VCaP (cell line): Measurements from ENCODE around the gene DENND5A.
"Not testable (repeated sequence)": the region's sequence is repeated elsewhere in the genome, so short reads cannot be mapped to it uniquely, and the experiment has no call there.

Experiments
- H3K27ac ChIP-seq: fragments of 450-650 bp; 2 replicates; pipeline ENCODE4 v1.5.1; 2017
- TF ChIP-seq, protein P1 (sequence below): fragments of 450-650 bp; conservative IDR thresholded peaks from 2 replicates; pipeline ENCODE4 v1.5.1; 2017; ENCODE audit warnings: mild to moderate bottlenecking, moderate library complexity

Gene DENND5A

GRCh38 chr11:9118277-9118676 lies 146.9 kb downstream of the DENND5A start:
- H3K27ac ChIP-seq: no peak overlapping the region
- TF ChIP-seq, protein P1, sequence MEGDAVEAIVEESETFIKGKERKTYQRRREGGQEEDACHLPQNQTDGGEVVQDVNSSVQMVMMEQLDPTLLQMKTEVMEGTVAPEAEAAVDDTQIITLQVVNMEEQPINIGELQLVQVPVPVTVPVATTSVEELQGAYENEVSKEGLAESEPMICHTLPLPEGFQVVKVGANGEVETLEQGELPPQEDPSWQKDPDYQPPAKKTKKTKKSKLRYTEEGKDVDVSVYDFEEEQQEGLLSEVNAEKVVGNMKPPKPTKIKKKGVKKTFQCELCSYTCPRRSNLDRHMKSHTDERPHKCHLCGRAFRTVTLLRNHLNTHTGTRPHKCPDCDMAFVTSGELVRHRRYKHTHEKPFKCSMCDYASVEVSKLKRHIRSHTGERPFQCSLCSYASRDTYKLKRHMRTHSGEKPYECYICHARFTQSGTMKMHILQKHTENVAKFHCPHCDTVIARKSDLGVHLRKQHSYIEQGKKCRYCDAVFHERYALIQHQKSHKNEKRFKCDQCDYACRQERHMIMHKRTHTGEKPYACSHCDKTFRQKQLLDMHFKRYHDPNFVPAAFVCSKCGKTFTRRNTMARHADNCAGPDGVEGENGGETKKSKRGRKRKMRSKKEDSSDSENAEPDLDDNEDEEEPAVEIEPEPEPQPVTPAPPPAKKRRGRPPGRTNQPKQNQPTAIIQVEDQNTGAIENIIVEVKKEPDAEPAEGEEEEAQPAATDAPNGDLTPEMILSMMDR: no peak

- TF ChIP-seq, protein P1: no peak
- H3K27ac ChIP-seq: no peak overlapping the region
These were observed 153.1 kb downstream of the DENND5A start for GRCh38 chr11:9112075-9112474.

DNA sequence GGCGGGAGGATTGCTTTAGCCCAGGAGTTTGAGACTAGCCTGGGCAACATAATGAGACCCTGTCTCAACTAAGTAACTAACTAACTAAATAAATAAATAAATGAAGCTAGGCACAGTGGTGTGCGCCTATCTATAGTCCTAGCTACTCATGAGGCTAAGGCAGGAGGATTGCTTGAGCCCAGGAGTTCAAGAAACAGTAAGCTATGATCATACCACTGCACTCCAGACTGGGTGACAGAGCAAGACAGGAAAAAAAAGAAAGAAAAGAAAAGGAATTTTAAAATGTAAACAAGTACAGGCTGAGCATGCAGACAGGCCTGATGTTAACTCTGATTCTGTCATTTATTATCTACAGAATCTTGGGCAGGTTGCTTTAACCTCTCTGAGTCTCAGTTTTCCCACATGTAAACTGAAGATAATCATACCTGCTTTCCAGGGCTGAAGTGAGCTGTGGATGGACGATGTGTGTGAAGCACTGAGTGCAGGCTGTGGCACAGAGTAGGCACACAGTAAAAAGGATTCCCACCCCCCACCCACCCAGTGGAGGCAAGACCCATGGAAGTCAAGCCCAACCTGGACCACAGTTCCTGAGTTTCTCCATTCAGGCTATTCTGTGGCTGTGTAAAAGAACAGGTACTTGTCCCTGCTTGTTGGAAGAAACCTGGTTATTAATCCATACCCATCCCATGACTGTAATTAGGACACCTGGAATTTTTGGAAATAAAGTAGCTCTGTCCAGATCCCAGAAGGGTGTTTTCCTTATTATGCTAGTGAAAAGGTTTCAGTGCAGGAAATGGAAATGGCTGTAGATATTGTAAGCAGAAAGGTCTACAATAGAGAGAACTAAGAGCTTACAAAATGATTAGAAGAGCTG lies 155.1 kb downstream of the DENND5A start:
- TF ChIP-seq, protein P1: no peak
- H3K27ac ChIP-seq: no peak overlapping the region

DNA sequence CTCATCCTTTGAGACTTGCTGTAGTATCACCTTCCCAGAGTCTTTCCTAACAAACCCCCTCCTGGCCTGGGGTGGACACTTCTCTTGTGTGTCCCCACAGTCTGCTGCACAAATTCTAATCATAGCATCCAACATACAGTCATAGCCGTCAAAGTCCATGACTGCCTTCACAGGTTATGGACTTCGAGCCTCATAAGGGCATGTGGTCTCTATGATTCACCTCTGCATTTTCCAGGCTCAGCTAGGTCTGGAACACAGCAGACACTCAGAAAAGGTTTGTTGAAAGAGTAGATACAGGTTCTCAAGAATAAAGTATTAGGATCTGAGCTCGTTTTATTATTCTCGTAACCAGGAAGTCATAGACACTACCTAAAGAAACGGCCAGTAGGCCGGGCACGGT lies 160.6 kb downstream of the DENND5A start:
- H3K27ac ChIP-seq: peak overlapping the region; percentile 74; the same call in 1 of the 2 replicates
- TF ChIP-seq, protein P1: no peak

DNA sequence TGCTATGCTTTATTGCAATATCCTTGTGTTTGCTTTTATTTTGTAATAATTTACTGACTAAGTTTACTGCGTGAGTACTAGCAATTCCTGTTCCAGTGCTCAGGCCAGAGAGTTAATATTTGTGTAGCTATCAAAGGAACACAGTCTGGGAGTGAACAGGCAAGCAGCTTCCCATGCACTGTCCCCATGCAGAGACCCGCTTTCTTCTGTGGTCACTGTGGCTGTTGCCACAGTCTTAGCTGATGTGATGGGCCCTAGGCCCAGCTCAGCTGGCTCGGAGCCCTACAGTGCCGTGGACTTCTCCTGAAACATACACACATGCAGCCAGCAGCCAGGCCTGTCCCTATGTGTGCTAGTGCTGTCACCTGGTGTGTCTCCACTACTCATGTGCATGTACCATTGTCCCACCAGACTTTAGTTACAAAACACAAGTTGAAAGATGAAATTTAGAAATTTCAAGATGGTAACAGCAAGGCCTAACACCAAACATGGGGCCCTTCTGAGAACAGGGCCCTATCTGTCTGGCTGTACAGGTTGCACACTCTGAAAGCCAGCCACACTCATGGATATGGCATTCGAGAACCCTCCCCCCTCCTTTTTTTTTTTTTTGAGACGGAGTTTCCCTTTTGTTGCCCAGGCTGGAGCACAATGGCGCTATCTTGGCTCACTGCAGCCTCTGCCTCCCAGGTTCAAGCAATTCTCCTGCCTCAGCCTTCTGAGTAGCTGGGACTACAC lies 161.4 kb downstream of the DENND5A start:
- H3K27ac ChIP-seq: peak overlapping the region; percentile 74
- TF ChIP-seq, protein P1: no peak

DNA sequence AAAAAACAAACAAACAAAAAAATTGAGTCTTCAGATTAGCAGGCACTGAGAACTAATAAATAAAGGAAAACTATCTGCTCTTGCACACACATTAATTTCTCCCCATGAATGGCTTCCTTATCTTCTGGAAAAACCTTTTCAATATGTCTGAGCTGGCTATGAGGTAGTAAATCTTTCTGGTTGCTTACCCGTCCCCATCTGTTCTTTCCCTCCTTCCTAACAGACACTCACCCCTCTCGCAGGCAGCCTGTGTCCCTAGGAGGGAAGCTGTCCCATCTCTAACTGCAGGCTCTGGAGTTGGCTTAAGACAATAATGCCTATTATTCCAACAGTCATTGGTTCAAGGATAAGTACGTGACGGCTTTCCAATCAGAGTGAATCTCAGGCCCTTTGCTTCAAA lies 165.5 kb downstream of the DENND5A start:
- TF ChIP-seq, protein P1: no peak
- H3K27ac ChIP-seq: no peak overlapping the region

DNA sequence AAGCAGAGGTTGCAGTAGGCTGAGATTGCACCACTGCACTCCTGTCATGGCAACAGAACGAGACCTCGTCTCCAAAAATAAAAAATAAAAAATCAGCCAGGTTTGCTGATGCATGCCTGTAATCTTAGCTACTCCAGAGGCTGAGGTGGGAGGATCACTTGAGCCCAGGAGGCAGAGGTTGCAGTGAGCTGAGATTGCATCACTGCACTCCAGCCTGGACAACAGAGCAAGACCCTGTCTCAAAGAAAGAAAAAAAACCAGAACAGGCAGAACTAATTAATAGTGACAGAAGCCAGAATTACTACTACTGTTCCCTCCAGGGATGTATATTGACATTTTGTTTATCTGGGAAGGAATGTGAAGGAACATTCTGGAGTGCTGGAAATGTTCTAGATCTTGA lies 166.7 kb downstream of the DENND5A start:
- not testable (repeated sequence) for H3K27ac ChIP-seq

- not testable (repeated sequence) for H3K27ac ChIP-seq
These were observed 167.8 kb downstream of the DENND5A start for GRCh38 chr11:9097186-9097943.
